Endothelial cell of umbilical vein (primary cell): ENCODE data around the gene ALDH1A3.

Experiments
- EZH2 ChIP-seq: IDR thresholded peaks from 2 replicates; pipeline ENCODE4 v1.6.1; 2012; ENCODE audit warnings: borderline replicate concordance, low read depth, mild to moderate bottlenecking, moderate library complexity, low read length, inconsistent platforms; ENCODE audit not compliant: severe bottlenecking
- JUN ChIP-seq: IDR thresholded peaks from 2 replicates; pipeline ENCODE4 v1.6.1; 2011; ENCODE audit warnings: borderline replicate concordance, low read depth; ENCODE audit not compliant: insufficient read length, insufficient read depth
- MAX ChIP-seq: IDR thresholded peaks from 2 replicates; pipeline ENCODE4 v1.6.1; 2011; ENCODE audit not compliant: insufficient read depth, insufficient read length
- POLR2A ChIP-seq: IDR thresholded peaks from 2 replicates; pipeline ENCODE4 v1.6.1; 2012; ENCODE audit warnings: low read depth, mild to moderate bottlenecking, control low read depth, low read length
- POLR2AphosphoS5 ChIP-seq: IDR thresholded peaks from 2 replicates; pipeline ENCODE4 v1.6.1; 2012; ENCODE audit warnings: low read depth, mild to moderate bottlenecking, control low read depth, low read length, moderate library complexity; ENCODE audit not compliant: insufficient read depth
- TF ChIP-seq, protein P1 (sequence below), 2 donors: IDR thresholded peaks; 1 replicate in 1 of 2; 2 replicates in 1 of 2; pipeline ENCODE4 v1.5.1; 2011; ENCODE audit warnings: low read length in 2 of 2, mild to moderate bottlenecking in 2 of 2, moderate library complexity in 2 of 2, control low read depth in 1 of 2, inconsistent platforms in 1 of 2, low read depth in 1 of 2; ENCODE audit not compliant: insufficient read depth in 1 of 2; ENCODE audit errors: extremely low read depth in 1 of 2

DNA sequence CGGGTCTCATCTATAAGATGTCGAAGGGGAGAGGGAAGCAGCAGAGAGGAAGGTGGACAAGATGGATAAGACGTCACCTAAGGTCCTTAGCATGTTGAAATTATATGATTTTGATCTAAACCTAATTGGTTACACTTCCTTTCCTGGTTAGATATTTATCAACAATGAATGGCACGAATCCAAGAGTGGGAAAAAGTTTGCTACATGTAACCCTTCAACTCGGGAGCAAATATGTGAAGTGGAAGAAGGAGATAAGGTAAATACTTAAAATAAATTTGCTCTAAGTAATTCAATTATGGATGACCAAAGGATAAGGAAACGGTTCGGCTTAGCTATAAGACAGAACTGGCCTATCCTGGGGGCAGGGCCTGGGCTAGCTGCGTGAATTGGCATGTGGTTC, 5.5 kb downstream of the ALDH1A3 start:
- TF ChIP-seq POLR2A (no peak), JUN (no peak), MAX (no peak), POLR2AphosphoS5 (no peak), EZH2 (no peak)
- TF ChIP-seq, protein P1, sequence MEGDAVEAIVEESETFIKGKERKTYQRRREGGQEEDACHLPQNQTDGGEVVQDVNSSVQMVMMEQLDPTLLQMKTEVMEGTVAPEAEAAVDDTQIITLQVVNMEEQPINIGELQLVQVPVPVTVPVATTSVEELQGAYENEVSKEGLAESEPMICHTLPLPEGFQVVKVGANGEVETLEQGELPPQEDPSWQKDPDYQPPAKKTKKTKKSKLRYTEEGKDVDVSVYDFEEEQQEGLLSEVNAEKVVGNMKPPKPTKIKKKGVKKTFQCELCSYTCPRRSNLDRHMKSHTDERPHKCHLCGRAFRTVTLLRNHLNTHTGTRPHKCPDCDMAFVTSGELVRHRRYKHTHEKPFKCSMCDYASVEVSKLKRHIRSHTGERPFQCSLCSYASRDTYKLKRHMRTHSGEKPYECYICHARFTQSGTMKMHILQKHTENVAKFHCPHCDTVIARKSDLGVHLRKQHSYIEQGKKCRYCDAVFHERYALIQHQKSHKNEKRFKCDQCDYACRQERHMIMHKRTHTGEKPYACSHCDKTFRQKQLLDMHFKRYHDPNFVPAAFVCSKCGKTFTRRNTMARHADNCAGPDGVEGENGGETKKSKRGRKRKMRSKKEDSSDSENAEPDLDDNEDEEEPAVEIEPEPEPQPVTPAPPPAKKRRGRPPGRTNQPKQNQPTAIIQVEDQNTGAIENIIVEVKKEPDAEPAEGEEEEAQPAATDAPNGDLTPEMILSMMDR (IDR thresholded peaks at IDR 0.05; ENCODE audit: extremely low read depth in 1 of 2, insufficient read depth in 1 of 2, low read depth in 1 of 2, low read length in 2 of 2), result no peak
